ENCODE data around the gene POLR1H.

POLR1H gene

GRCh38 chr6:30066082-30066481, 5.0 kb downstream of the POLR1H start:
- TF ChIP-seq SIN3A (IDR thresholded peaks at IDR 0.05; ENCODE audit: borderline replicate concordance, insufficient read depth, low read length), result no peak
- TF ChIP-seq, protein P1, sequence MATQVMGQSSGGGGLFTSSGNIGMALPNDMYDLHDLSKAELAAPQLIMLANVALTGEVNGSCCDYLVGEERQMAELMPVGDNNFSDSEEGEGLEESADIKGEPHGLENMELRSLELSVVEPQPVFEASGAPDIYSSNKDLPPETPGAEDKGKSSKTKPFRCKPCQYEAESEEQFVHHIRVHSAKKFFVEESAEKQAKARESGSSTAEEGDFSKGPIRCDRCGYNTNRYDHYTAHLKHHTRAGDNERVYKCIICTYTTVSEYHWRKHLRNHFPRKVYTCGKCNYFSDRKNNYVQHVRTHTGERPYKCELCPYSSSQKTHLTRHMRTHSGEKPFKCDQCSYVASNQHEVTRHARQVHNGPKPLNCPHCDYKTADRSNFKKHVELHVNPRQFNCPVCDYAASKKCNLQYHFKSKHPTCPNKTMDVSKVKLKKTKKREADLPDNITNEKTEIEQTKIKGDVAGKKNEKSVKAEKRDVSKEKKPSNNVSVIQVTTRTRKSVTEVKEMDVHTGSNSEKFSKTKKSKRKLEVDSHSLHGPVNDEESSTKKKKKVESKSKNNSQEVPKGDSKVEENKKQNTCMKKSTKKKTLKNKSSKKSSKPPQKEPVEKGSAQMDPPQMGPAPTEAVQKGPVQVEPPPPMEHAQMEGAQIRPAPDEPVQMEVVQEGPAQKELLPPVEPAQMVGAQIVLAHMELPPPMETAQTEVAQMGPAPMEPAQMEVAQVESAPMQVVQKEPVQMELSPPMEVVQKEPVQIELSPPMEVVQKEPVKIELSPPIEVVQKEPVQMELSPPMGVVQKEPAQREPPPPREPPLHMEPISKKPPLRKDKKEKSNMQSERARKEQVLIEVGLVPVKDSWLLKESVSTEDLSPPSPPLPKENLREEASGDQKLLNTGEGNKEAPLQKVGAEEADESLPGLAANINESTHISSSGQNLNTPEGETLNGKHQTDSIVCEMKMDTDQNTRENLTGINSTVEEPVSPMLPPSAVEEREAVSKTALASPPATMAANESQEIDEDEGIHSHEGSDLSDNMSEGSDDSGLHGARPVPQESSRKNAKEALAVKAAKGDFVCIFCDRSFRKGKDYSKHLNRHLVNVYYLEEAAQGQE (IDR thresholded peaks at IDR 0.05; ENCODE audit: insufficient read depth in 1 of 2, low read depth in 2 of 2, low read length in 2 of 2), result no peak
- no peak for TF ChIP-seq POLR2AphosphoS5 (IDR thresholded peaks at IDR 0.05; ENCODE audit: low read depth, low read length)
- no peak for TF ChIP-seq TAF1 (IDR thresholded peaks at IDR 0.05; ENCODE audit: borderline replicate concordance, insufficient read depth, low read length)
- TF ChIP-seq FOXP2 (optimal IDR thresholded peaks at IDR 0.05; ENCODE audit: borderline replicate concordance, extremely low read depth, extremely low read length, insufficient read depth), result no peak

- TF ChIP-seq, protein P1 (IDR thresholded peaks at IDR 0.05; ENCODE audit: insufficient read depth in 1 of 2, low read depth in 2 of 2, low read length in 2 of 2), result 0 out of 4 replicates have a peak, but pooled peaks of 1 of the 2 experiments have one; percentile 31
- TF ChIP-seq TAF1 (IDR thresholded peaks at IDR 0.05; ENCODE audit: borderline replicate concordance, insufficient read depth, low read length) (peak; percentile 85; the same call in 1 of the 2 replicates), FOXP2 (optimal IDR thresholded peaks at IDR 0.05; ENCODE audit: borderline replicate concordance, extremely low read depth, extremely low read length, insufficient read depth) (peak; percentile 94), POLR2AphosphoS5 (IDR thresholded peaks at IDR 0.05; ENCODE audit: low read depth, low read length) (peak; percentile 87; the same call in 1 of the 2 replicates), SIN3A (IDR thresholded peaks at IDR 0.05; ENCODE audit: borderline replicate concordance, insufficient read depth, low read length) (peak; percentile 92)
Observed at GRCh38 chr6:30066577-30067459, 5.8 kb downstream of the POLR1H start, which contains the start of gene PPP1R11. TSS of gene PPP1R11 (plus strand) at chr6:30067198. CDS start at chr6:30067411, 213 bp downstream.

DNA sequence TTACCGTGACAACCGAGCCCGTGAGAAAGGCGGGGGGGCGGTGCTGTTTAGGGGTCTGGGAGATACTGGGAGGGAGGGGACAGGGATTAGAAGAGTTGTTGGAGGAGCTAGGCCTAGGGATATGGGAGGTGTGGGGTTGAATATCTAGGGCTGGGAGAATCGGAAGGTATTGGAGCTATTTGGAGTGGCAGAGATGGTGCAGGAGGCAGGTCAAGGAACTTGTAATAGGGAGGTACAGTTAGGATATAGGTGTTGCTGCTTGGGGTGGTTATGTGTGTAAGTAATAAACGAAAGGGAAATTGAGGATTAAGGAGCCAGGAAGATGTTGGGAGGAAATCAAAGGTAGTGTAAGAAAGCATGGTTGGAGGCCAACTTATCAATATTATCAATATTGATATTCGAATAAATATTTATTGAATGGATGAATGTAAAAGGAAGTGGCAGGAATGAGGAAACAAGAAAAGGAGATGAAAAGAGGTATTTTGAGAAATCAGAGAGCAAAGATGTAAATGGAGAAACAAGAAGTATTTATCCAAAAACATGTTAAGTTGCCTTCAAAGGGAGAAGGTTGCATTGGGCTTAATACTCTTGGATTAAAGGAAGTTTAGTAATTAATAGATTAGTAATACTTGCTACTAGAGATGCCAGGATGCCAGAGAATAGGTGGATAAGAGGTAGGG, 6.5 kb downstream of the POLR1H start:
- no peak; the same call in 1 of the 2 replicates for TF ChIP-seq TAF1 (IDR thresholded peaks at IDR 0.05; ENCODE audit: borderline replicate concordance, insufficient read depth, low read length)
- TF ChIP-seq FOXP2 (optimal IDR thresholded peaks at IDR 0.05; ENCODE audit: borderline replicate concordance, extremely low read depth, extremely low read length, insufficient read depth), result no peak
- TF ChIP-seq, protein P1 (IDR thresholded peaks at IDR 0.05; ENCODE audit: insufficient read depth in 1 of 2, low read depth in 2 of 2, low read length in 2 of 2), result no peak
- no peak for TF ChIP-seq SIN3A (IDR thresholded peaks at IDR 0.05; ENCODE audit: borderline replicate concordance, insufficient read depth, low read length)
- TF ChIP-seq POLR2AphosphoS5 (IDR thresholded peaks at IDR 0.05; ENCODE audit: low read depth, low read length), result no peak

- no peak for TF ChIP-seq FOXP2 (optimal IDR thresholded peaks at IDR 0.05; ENCODE audit: borderline replicate concordance, extremely low read depth, extremely low read length, insufficient read depth)
- TF ChIP-seq TAF1 (IDR thresholded peaks at IDR 0.05; ENCODE audit: borderline replicate concordance, insufficient read depth, low read length), result no peak
- TF ChIP-seq, protein P1 (IDR thresholded peaks at IDR 0.05; ENCODE audit: insufficient read depth in 1 of 2, low read depth in 2 of 2, low read length in 2 of 2), result no peak
- TF ChIP-seq SIN3A (IDR thresholded peaks at IDR 0.05; ENCODE audit: borderline replicate concordance, insufficient read depth, low read length), result no peak
- TF ChIP-seq POLR2AphosphoS5 (IDR thresholded peaks at IDR 0.05; ENCODE audit: low read depth, low read length), result no peak
Observed at GRCh38 chr6:30071081-30071818, 10.2 kb downstream of the POLR1H start.
